H1 (cell line): Measurements from ENCODE around the gene RAB1B.

Experiments
- EGR1 ChIP-seq: IDR thresholded peaks from 2 replicates; pipeline ENCODE4 v1.6.1; 2011; ENCODE audit warnings: low read depth, low read length, borderline replicate concordance
- JUN ChIP-seq: IDR thresholded peaks from 2 replicates; pipeline ENCODE4 v1.6.1; 2011; ENCODE audit warnings: low read depth, mild to moderate bottlenecking, improper control_type of control experiment, low read length
- TAF1 ChIP-seq: IDR thresholded peaks from 2 replicates; pipeline ENCODE4 v1.6.1; 2011; ENCODE audit warnings: mild to moderate bottlenecking, low read depth, low read length
- TF ChIP-seq, protein P1 (sequence below), 3 experiments: IDR thresholded peaks; 1 replicate in 2 of 3; 2 replicates in 1 of 3; pipeline versions ENCODE4 v1.5.1 to v1.6.1; 2011; ENCODE audit warnings: low read length in 3 of 3, mild to moderate bottlenecking in 3 of 3, inconsistent platforms in 2 of 3, low read depth in 1 of 3, moderate library complexity in 1 of 3; ENCODE audit not compliant: insufficient read depth in 1 of 3; ENCODE audit errors: control extremely low read depth in 1 of 3

DNA sequence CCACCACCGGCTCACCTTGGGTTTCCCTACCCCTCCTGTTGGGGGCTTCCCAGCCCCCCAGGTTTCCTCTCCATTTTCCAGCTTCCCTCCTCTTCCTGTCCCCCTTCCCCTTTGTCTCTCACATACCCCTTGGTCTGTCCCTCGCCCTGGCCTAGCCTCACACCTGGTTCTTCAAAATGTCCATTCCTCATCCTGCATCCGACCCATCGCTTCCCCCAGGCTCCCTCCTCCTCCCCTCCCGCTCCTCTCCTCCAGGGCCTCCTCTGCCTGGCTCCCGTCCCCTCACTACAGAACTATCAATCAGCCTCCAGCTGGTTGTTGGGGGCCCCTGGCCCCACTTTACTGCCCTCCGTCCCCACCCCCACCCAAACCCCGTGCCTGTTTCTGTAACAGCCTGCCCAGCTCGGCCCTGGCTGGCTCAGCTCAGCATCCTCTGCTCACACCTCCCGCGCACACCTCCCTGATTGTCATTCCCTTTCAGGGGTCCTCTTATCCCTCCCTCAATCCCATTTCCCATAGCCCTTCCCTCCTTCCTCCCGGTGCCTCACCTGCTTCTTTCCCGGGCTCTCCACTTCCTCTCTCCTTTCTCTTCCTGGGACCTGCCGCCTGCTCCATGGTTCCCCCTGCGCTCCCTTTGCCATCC lies 10.8 kb downstream of the RAB1B start:
- TF ChIP-seq JUN (no peak), TAF1 (no peak), EGR1 (no peak)
- TF ChIP-seq, protein P1, sequence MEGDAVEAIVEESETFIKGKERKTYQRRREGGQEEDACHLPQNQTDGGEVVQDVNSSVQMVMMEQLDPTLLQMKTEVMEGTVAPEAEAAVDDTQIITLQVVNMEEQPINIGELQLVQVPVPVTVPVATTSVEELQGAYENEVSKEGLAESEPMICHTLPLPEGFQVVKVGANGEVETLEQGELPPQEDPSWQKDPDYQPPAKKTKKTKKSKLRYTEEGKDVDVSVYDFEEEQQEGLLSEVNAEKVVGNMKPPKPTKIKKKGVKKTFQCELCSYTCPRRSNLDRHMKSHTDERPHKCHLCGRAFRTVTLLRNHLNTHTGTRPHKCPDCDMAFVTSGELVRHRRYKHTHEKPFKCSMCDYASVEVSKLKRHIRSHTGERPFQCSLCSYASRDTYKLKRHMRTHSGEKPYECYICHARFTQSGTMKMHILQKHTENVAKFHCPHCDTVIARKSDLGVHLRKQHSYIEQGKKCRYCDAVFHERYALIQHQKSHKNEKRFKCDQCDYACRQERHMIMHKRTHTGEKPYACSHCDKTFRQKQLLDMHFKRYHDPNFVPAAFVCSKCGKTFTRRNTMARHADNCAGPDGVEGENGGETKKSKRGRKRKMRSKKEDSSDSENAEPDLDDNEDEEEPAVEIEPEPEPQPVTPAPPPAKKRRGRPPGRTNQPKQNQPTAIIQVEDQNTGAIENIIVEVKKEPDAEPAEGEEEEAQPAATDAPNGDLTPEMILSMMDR (IDR thresholded peaks at IDR 0.05; ENCODE audit: control extremely low read depth in 1 of 3, insufficient read depth in 1 of 3, low read depth in 1 of 3, low read length in 3 of 3) = no peak
